HG02938 (cell line): ENCODE data around the gene SURF4.
"Not testable (repeated sequence)": the region's sequence is repeated elsewhere in the genome, so short reads cannot be mapped to it uniquely, and the experiment has no call there.

Source experiments
- ATAC-seq: cut with Tn5 transposase; IDR thresholded peaks from one replicate; pipeline ENCODE4 v1.9.1; 2021; ENCODE audit warnings: mild to moderate bottlenecking, moderate library complexity; ENCODE audit not compliant: unreplicated experiment

The SURF4 gene

GRCh38 chr9:133397895-133398294 lies 22.0 kb upstream of the SURF4 start:
- ATAC-seq = no peak

- ATAC-seq = no peak
Measured at GRCh38 chr9:133397370-133397769, 21.5 kb upstream of the SURF4 start.

DNA sequence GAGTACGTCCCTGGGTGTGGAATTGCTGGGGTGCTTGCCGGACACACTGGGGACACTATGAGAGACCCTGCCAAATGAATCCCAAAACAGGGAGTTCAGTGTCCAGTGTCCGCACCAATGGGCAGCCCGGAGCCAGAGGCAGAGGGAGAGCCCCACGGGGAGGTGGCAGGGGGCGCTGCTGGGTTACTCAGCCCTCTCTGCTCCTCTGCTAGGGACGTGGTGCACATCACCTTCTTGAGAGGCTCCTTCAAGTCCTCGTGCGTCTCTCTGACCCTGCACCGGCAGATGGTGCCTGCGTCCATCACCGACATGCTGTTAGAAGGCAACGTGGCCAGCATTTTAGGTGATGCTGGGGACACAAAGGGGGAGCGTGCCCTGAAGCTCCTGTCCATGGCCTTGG lies 21.1 kb upstream of the SURF4 start:
- no peak for ATAC-seq

- no peak for ATAC-seq
Measured at GRCh38 chr9:133394687-133395271, 18.9 kb upstream of the SURF4 start.

- ATAC-seq = no peak
Measured at GRCh38 chr9:133393399-133393798, 17.5 kb upstream of the SURF4 start.

DNA sequence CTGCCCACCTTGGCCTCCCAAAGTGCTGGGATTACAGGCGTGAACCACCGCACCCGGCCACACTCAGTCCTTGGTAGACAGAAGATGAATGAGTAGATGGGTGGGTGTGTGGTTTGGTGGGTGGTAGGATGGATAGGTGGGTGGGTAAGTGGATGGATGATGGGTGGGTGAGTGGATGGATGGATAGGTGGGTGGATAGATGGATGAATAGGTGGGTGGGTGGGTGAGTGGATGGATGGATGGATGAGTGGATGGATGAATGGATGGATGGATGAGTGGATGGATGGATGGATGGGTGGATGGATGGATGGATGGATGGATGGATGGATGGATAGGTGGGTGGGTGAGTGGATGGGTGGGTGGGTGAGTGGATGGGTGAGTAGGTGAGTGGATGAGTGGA lies 16.4 kb upstream of the SURF4 start:
- ATAC-seq = not testable (repeated sequence)

DNA sequence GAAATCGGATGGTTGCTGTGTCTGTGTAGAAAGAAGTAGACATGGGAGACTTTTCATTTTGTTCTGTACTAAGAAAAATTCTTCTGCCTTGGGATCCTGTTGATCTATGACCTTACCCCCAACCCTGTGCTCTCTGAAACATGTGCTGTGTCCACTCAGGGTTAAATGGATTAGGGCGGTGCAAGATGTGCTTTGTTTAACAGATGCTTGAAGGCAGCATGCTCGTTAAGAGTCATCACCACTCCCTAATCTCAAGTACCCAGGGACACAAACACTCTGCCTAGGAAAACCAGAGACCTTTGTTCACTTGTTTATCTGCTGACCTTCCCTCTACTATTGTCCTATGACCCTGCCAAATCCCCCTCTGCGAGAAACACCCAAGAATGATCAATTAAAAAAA lies 15.6 kb upstream of the SURF4 start:
- not testable (repeated sequence) for ATAC-seq

DNA sequence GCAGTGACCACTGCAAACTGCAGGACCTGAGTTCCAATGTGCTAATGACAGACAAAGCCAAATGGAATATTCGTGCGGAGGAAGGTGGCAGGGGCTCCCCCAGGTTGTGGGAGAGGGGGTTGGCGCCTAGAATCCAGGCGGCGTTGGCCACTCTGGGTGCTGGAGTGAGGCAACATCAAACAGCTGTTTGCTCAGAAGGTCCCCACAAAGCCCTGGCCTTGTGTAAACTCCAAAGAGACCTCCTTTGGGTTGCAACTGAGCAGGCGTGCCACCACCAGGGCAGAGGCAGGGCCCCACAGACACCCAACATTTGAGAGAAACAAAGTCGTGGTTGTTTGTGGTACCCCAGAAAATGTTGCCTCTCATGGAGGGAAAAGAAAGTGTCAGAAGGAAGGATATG lies 14.9 kb upstream of the SURF4 start:
- ATAC-seq = no peak

DNA sequence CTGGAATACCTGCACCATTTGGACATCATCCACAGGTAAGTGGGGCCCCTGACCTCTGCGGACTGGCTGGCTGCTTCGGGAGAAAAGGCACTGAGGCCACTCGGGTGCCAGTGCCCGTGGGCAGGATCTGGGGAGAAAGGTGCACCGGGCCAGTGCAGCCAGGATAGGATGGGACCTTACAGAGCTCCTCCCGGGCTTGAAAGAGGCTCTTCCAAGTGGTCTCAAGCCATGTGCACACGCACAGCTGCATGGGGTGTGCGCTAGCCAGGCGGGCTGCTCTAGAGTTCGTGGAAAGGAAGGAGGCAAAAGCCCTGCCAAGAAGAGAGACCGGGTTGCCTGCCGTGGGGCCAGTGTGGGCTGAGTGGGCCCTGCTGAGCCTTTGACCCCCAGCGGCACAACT lies 13.7 kb upstream of the SURF4 start:
- no peak for ATAC-seq

DNA sequence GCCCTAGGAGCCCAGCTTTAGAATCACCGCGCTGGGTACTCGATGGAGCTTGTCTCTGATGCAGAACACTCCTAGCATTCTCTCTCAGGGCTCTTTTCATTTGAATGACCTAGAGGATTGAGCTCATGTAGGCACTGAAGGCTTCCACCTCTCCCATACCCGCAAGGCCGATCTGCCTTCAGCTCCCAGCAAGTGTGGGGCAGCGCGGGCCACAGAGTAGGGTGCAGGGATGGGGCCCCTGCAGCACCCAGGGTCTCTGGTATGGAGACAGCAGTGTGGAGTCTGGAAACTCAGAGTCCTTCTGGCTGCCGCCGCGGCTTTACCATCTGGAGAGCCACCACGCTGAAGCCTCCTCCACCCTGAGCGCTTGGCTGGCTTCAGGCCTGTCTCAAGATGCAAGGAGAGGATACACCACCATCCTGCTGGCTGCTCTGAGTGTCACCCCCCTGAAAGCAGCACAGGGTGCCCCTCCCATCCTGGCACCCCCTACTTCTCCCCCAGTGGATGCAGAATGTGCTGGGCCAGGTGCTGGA lies 13.2 kb upstream of the SURF4 start:
- ATAC-seq = no peak

DNA sequence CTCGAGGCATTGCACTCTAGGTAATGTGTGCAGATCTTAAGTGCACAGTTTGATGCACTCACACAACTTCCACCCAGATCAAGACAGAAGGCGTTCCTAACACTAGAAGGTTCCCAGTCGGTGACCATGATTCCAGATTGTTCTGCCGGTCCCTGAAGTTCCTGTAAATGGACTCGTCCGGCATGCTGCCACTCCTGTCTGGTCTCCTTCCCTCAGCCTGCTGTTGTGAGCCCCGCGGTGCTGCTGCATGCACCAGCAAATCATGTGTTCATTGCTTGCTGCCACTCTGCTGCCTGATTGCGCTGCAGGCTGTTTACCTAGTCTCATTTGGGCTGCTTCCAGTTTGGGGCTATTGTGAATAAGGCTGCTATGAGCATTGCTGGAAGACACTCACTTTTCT lies 11.8 kb upstream of the SURF4 start:
- ATAC-seq = no peak

GRCh38 chr9:133386338-133386737 lies 10.5 kb upstream of the SURF4 start:
- ATAC-seq = no peak

DNA sequence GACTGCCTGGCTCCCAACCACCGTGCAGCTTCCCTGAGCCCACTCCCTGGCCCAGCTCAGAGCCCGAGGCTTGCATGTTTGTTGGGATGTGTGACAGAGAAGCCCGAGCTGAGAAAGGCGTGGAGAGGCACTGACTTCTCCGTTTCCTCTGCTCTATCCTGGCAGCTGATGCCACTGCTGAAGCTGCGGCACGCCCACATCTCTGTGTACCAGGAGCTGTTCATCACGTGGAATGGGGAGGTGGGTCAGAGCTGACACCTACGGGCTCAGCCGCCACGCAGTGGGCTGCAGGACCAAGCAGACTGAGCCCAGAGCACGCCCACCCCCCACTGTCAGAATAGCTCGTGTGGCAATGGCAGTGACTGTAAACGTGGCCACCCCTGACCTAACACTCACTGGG lies 9.6 kb upstream of the SURF4 start:
- no peak for ATAC-seq

GRCh38 chr9:133384736-133385321 lies 9.0 kb upstream of the SURF4 start:
- no peak for ATAC-seq

DNA sequence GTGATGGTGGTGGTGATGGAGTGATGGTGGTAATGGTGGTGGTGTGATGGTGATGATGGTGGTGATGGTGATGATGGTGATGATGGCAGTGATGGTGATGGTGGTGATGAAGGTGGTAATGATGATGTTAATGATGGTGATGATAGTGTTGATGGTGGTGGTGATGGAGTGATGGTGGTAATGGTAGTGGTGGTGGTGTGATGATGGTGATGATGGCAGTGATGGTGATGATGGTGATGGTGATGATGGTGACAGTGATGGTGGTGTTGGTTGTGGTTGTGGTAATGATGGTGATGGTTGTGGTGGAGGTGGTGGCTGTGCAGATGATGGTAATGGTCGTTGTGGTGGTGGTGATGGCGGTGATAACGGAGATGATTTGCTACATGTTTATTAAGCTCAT lies 7.6 kb upstream of the SURF4 start:
- ATAC-seq = no peak

DNA sequence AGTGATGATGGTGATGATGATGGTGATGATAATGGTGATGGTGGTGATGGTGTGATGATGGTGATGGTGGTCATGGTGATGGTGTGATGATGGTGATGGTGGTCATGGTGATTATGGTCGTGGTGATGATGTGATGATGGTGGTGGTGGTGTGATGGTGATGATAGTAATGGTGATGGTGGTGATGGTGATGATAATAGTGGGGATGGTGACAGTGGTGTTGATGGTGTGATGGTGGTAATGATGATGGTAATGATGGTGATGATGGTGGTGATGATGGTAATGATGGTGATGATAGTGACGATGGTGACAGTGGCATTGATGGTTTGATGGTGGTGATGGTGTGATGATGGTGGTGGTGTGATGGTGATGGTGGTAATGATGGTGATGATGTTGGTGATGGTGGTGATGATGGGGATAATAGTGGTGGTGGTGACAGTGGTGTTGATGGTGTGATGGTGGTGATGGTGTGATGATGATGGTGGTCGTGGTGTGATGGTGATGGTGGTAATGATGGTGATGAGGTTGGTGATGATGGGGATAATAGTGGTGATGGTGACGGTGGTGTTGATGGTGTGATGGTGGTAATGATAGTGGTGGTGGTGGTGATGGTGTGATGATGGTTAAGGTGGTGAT lies 6.8 kb upstream of the SURF4 start:
- no peak for ATAC-seq

DNA sequence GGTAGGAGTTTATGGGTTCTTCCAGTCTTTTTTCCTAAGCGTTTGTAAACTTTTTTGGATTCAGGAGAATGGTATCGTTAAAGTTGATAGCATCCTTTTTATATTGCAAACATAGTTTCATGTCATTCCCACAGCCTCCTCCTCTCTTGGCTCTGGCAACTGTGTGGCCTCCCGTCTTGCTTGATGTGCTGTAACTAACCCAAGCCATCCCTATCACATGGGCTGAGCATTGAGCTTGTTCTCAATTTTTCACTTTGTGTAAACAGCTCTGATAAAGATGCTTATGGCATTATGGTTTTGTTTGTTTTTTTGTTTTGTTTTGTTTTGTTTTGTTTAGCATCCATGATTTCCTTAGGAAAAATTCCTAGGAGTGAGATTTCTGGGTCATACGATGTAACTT lies 4.9 kb upstream of the SURF4 start:
- no peak for ATAC-seq

DNA sequence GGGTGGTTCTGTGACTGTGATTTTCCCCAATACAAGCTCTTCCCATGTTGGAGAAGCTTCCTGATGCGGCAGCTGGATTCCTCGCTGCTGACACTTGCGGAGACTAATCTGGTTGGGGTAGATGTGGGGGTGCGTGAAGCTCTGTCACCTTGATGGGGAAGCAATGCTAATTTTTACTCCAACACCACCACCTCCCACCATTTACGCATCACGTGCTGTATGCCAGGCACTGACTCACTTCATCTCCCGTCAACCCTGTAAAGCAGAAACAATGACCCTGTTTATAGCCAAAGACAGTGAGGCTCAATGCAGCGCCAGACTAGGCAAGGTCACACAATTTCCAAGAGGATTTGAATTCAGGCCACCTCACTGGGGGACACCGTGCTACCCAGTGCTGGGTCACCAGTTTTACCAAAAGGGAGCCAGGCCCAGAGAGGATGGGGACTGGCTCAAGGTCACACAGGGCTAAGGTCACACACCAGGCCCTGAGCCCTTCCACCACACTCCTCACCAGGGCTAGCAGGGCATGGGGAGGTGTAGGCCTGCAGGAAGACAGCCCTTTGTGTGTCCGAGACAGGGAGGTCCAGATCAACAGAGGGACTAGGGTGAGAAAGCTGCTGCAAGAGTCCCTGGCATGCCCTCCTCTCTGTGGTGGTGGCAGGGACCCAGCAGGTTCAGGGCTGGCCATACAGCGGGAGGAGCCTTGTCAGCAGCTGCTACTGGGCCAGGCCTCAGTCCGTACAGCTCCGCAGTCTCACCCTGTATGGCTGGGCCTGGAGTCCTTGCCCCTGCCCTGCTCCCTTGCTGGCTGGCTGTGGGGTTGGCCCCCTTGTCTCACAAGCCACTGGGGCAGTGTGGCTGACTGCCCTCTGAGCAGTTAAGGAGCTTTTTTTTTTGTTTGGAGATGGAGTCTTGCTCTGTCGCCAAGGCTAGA lies 3.6 kb upstream of the SURF4 start:
- no peak for ATAC-seq

- no peak for ATAC-seq
Measured at GRCh38 chr9:133378408-133378962, 2.6 kb upstream of the SURF4 start.

- no peak for ATAC-seq
Measured at GRCh38 chr9:133377721-133378216, 1.9 kb upstream of the SURF4 start.

GRCh38 chr9:133377280-133377679 lies 1.4 kb upstream of the SURF4 start:
- not testable (repeated sequence) for ATAC-seq
